ENCODE results near the gene PRR12. TPM values are rescaled to one million over a fixed set of nuclear protein-coding genes. Genes with fewer than 3 reads are reported as not detected.

PRR12 gene
- total and polyA plus RNA-seq, 2 donors from 2014 or later, result 4.9 to 27.4 TPM

GRCh38 chr19:49653466-49653806, 62.5 kb downstream of the PRR12 start:
- Histone ChIP-seq H3K36me3 (ENCODE audit: control insufficient read depth in 2 of 3, insufficient read depth in 3 of 3, low read length in 3 of 3) (peaks cover 0 to 38% (median 17%) of the 10 kb centered on the region in 3 donors), H3K27ac (ENCODE audit: low read depth in 2 of 2, low read length in 2 of 2) (no peak overlapping the region), H3K9ac (ENCODE audit: low read length in 3 of 3) (no peak overlapping the region), H3K27me3 (ENCODE audit: control insufficient read depth, insufficient read depth, low read length) (no peaks in the 10 kb centered on the region), H3K4me1 (ENCODE audit: control insufficient read depth in 2 of 3, insufficient read depth in 2 of 3, low read depth in 1 of 3, low read length in 3 of 3) (no peaks in the 10 kb centered on the region), H3K9me3 (ENCODE audit: control insufficient read depth in 2 of 3, insufficient read depth in 1 of 3, low read length in 3 of 3) (no peaks in the 10 kb centered on the region), H3K4me3 (ENCODE audit: low read length in 3 of 3) (no peak overlapping the region)
- no peak for DNase-seq
- intact Hi-C loops (cut with DNase I), result no loop called here
- no peak for FAIRE-seq
- TF ChIP-seq, protein P1, sequence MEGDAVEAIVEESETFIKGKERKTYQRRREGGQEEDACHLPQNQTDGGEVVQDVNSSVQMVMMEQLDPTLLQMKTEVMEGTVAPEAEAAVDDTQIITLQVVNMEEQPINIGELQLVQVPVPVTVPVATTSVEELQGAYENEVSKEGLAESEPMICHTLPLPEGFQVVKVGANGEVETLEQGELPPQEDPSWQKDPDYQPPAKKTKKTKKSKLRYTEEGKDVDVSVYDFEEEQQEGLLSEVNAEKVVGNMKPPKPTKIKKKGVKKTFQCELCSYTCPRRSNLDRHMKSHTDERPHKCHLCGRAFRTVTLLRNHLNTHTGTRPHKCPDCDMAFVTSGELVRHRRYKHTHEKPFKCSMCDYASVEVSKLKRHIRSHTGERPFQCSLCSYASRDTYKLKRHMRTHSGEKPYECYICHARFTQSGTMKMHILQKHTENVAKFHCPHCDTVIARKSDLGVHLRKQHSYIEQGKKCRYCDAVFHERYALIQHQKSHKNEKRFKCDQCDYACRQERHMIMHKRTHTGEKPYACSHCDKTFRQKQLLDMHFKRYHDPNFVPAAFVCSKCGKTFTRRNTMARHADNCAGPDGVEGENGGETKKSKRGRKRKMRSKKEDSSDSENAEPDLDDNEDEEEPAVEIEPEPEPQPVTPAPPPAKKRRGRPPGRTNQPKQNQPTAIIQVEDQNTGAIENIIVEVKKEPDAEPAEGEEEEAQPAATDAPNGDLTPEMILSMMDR (IDR thresholded peaks at IDR 0.05; ENCODE audit: borderline replicate concordance, extremely low read depth, insufficient read depth), result no peak

DNA sequence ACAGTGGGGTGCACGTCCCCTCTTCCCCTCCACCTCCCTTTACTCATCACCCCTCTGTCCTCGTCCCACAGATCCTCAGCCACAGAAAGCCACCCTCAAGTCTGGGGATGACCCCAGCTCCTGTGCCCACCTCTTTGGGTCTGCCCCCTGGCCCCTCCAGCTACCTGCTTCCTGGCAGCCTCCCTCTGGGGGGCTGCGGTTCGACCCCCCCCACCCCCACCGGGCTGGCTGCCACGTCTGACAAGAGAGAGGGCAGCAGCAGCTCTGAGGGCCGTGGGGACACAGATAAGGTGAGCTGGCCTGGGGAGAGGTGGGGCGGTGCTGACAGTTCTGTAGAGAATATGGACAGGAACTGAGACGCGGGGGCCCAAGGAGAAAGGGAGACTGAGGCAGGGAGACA, 63.6 kb downstream of the PRR12 start:
- Histone ChIP-seq H3K36me3 (ENCODE audit: control insufficient read depth in 2 of 3, insufficient read depth in 3 of 3, low read length in 3 of 3) (peaks cover 2 to 44% (median 20%) of the 10 kb centered on the region in 3 donors), H3K9me3 (ENCODE audit: control insufficient read depth in 2 of 3, insufficient read depth in 1 of 3, low read length in 3 of 3) (no peaks in the 10 kb centered on the region), H3K27me3 (ENCODE audit: control insufficient read depth, insufficient read depth, low read length) (no peaks in the 10 kb centered on the region), H3K4me1 (ENCODE audit: control insufficient read depth in 2 of 3, insufficient read depth in 2 of 3, low read depth in 1 of 3, low read length in 3 of 3) (no peaks in the 10 kb centered on the region), H3K4me3 (ENCODE audit: low read length in 3 of 3) (no peak overlapping the region), H3K27ac (ENCODE audit: low read depth in 2 of 2, low read length in 2 of 2) (no peak overlapping the region), H3K9ac (ENCODE audit: low read length in 3 of 3) (no peak overlapping the region)
- FAIRE-seq, result no peak
- no peak for DNase-seq
- TF ChIP-seq, protein P1 (IDR thresholded peaks at IDR 0.05; ENCODE audit: borderline replicate concordance, extremely low read depth, insufficient read depth), result no peak
- intact Hi-C loops (cut with DNase I), result no loop called here

- Histone ChIP-seq H3K36me3 (ENCODE audit: control insufficient read depth in 2 of 3, insufficient read depth in 3 of 3, low read length in 3 of 3) (peaks cover 2 to 41% (median 22%) of the 10 kb centered on the region in 3 donors), H3K9me3 (ENCODE audit: control insufficient read depth in 2 of 3, insufficient read depth in 1 of 3, low read length in 3 of 3) (no peaks in the 10 kb centered on the region), H3K4me3 (ENCODE audit: low read length in 3 of 3) (no peak overlapping the region), H3K27me3 (ENCODE audit: control insufficient read depth, insufficient read depth, low read length) (no peaks in the 10 kb centered on the region), H3K9ac (ENCODE audit: low read length in 3 of 3) (no peak overlapping the region), H3K4me1 (ENCODE audit: control insufficient read depth in 2 of 3, insufficient read depth in 2 of 3, low read depth in 1 of 3, low read length in 3 of 3) (no peaks in the 10 kb centered on the region), H3K27ac (ENCODE audit: low read depth in 2 of 2, low read length in 2 of 2) (no peak overlapping the region)
- intact Hi-C loops (cut with DNase I), result no loop called here
- TF ChIP-seq, protein P1 (IDR thresholded peaks at IDR 0.05; ENCODE audit: borderline replicate concordance, extremely low read depth, insufficient read depth), result no peak
- DNase-seq (no peak), FAIRE-seq (no peak)
Measured at GRCh38 chr19:49655570-49656455, 64.8 kb downstream of the PRR12 start.
